Bronchial epithelial cell (primary cell): ENCODE results near the gene AQP5. TPM values are rescaled to one million over a fixed set of nuclear protein-coding genes. Genes with fewer than 3 reads are reported as not detected.

Experiments used
- DNase-seq: peaks from one replicate; pipeline ENCODE4 v3.0.0-alpha.2; 2010; ENCODE audit warnings: low read depth
- FAIRE-seq: peaks from 2 replicates; lab custom pipeline; 2011; peaks lifted over from hg19 to GRCh38; lab: Jason Lieb, UNC
- H3K27me3 ChIP-seq: 2 replicates; pipeline ENCODE4 v1.5.1; 2011; ENCODE audit warnings: low read length; ENCODE audit not compliant: control insufficient read depth, insufficient read depth
- H3K36me3 ChIP-seq: 2 replicates; pipeline ENCODE4 v1.5.1; 2011; ENCODE audit warnings: low read length; ENCODE audit not compliant: control insufficient read depth, insufficient read depth
- H3K4me3 ChIP-seq: 2 replicates; pipeline ENCODE4 v1.5.1; 2011; ENCODE audit warnings: mild to moderate bottlenecking, low read depth, low read length, control low read depth
- total RNA-seq: library from RNA; depleted of rRNA; stranded (reverse); fragments of >200 nt; gene quantifications from 2 replicates; pipeline ENCODE4 v1.2.1, GENCODE V29; 2014
- TF ChIP-seq, protein P1 (sequence below): IDR thresholded peaks from 2 replicates; pipeline ENCODE4 v1.5.1; 2011; ENCODE audit warnings: mild to moderate bottlenecking, moderate library complexity, low read length, control low read depth, inconsistent platforms; ENCODE audit not compliant: insufficient read depth, severe bottlenecking

The AQP5 gene
- total RNA-seq, 1 donor from 2014 or later, result 1.3 TPM

DNA sequence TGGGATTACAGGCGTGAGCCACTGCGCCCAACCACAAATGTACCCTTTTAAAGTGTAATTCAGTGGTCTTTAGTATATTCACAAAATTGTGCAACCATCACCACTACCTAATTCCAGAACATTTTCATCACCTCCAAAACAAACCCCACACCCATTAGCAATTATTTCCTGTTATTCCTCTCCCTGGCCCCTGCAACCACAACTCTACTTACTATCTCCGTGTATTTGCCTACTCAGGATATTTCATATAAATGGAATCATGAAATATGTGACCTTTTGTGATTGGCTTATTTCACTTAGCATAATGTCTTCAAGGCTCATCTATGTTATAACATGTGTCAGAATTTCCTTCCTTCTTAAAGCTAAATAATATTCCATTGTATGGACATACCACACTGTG, 27.2 kb upstream of the AQP5 start:
- FAIRE-seq, result no peak
- Histone ChIP-seq H3K36me3 (no peaks in the 10 kb centered on the region), H3K4me3 (no peak overlapping the region), H3K27me3 (no peaks in the 10 kb centered on the region)
- DNase-seq, result no peak
- TF ChIP-seq, protein P1, sequence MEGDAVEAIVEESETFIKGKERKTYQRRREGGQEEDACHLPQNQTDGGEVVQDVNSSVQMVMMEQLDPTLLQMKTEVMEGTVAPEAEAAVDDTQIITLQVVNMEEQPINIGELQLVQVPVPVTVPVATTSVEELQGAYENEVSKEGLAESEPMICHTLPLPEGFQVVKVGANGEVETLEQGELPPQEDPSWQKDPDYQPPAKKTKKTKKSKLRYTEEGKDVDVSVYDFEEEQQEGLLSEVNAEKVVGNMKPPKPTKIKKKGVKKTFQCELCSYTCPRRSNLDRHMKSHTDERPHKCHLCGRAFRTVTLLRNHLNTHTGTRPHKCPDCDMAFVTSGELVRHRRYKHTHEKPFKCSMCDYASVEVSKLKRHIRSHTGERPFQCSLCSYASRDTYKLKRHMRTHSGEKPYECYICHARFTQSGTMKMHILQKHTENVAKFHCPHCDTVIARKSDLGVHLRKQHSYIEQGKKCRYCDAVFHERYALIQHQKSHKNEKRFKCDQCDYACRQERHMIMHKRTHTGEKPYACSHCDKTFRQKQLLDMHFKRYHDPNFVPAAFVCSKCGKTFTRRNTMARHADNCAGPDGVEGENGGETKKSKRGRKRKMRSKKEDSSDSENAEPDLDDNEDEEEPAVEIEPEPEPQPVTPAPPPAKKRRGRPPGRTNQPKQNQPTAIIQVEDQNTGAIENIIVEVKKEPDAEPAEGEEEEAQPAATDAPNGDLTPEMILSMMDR, result no peak

DNA sequence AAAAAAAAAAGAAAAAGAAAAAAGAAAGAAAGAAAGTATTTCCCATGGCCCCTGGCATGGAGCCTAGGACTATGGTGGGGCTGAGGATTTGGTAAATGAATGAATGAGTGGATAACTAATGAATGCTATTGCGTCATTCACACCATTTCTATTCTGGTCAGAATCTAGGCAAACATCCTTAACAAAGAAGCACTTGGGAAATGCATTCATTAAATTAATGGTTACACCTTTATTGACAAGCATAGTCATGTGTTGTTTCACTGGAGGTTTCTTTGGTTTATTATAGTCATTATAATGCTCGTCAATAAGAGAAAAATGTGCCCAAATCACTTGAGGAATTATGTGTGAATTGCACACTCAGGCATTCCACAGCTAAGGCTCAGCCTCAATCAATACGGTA, 24.7 kb upstream of the AQP5 start:
- H3K36me3 ChIP-seq, result no peaks in the 10 kb centered on the region
- no peaks in the 10 kb centered on the region for H3K27me3 ChIP-seq
- DNase-seq (peak; percentile 80), FAIRE-seq (no peak)
- TF ChIP-seq, protein P1, result no peak
- no peak overlapping the region for H3K4me3 ChIP-seq

DNA sequence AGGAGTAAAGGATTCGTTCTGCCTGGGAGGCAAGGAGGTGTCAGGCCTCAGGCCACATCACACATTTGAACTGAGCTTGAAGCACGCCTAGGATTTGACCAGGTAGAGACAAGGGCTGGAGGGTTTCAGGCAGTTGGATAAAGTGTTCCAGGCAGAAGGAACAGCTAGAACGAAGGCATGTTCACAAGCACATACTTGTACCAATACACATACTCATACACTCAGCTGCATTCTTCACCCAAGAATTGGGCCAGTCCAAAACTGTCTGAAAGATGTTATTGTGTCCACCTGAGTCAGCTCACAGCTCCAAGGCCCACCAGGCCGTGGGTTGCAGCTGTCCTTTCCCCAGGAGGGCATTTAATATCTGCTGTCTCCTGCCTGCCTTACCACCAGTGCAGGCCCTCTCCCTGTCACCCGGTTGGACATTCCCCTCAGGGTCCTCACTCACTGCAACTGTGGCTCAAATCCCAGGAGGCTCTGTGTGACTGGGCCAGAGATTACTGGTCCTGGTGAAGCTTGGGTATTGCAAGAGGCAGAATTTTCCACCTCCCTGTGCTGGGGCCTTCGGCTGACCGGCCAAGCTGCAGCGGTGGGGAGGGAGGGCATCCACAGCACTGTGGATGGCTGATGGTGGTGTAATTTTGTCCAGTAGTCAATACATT, 23.9 kb upstream of the AQP5 start:
- Histone ChIP-seq H3K36me3 (no peaks in the 10 kb centered on the region), H3K4me3 (no peak overlapping the region), H3K27me3 (no peaks in the 10 kb centered on the region)
- peak; percentile 86 for FAIRE-seq
- TF ChIP-seq, protein P1, result no peak
- peak; percentile 90 for DNase-seq

DNA sequence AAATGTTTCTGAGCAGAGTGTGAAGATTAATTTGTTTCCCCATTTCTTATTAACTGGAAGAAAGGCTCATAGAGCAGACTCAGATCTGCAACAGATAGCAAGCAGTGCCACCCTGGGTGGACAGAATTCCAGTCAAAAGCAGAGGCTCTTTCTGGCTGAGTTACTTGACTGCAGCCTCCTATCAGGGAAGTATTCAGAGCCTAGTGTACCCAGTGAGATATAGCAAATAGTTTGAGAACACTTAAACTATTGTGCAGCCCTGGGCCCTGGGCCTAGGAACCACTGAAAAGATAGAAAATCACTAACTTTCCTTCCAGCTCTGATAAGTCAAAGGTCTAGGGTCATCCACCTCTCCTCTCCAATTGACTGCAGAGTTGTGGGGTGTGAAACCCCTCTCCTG, 22.4 kb upstream of the AQP5 start:
- TF ChIP-seq, protein P1, result no peak
- H3K27me3 ChIP-seq, result no peaks in the 10 kb centered on the region
- DNase-seq (no peak), FAIRE-seq (no peak)
- H3K4me3 ChIP-seq, result no peak overlapping the region
- H3K36me3 ChIP-seq, result no peaks in the 10 kb centered on the region

DNA sequence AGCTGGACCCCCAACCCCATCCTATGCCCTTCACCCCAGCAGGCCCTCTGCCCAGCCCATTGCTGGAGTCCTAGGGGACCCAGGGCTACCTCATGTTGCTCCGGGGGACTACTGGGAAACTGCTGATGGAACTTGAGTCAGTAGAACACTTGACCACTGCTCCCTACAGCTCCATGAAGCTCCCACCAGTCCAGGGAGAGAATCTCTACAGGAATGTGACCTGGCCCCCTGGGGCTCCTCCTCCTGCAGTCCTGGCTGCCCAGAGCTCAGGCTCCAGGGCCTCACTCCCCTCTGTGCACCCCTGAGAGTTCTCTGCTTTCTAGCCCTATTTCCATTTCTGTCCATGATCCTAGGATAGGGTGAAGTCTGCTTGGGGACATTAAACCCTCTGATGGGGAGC, 22.0 kb upstream of the AQP5 start:
- no peak for DNase-seq
- Histone ChIP-seq H3K27me3 (no peaks in the 10 kb centered on the region), H3K4me3 (no peak overlapping the region), H3K36me3 (no peaks in the 10 kb centered on the region)
- TF ChIP-seq, protein P1, result no peak
- FAIRE-seq, result no peak
